ENCODE measurements around the gene MRPS25.

Gene MRPS25

DNA sequence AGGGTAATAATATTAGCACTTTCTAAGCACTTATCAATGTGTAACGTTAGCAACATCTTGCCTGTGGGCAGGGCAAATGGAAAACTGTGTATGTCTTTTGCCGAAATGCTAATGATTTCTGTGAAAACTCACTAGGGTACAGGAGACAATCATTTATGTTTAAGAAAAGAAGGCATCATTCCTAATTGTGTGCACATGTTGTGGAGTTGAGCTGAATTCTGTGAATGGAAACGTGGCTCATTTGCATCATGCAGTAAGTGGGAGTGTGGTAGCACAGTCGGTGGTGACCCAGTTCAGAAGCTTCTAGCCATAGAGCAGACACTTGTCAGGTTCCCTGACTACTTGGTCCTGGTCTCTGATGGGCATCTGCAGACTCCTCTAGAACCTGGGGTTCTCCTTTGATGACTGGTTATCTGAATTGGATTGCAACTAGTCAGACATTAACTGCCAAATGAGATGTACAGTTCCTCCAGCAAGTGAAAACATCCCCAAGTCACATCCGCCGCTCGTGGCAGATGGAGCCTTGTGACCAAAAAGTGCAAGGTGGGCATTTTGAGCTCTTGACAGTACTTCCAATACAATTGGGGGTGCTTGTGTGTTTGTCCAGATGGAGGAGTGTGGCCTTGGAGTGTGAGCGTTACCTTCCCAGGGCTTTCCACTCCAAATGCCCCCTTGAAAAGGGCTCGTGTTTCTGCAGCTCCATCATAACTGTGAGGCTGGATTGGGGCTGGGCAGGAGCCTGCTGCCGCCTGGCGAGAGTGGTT is 21.5 kb downstream of the MRPS25 start:
- ChIA-PET CTCF (interaction anchor here (0.6 to 0.9 kb wide), 2 partner anchors 55 to 117 kb away, joined by 3 read pairs; no protein-coding TSS in a partner anchor), POLR2A (no interaction called here)
- Histone ChIP-seq H3K36me3 (ENCODE audit: control insufficient read depth in 2 of 2, insufficient read depth in 1 of 2, low read length in 2 of 2) (peaks cover 11 to 96% of the 10 kb centered on the region in 2 experiments), H3K27ac (ENCODE audit: extremely low read depth, low read depth, low read length) (no peak overlapping the region), H3K4me3 (ENCODE audit: low read depth, low read length) (no peak overlapping the region), H3K4me1 (ENCODE audit: control insufficient read depth, insufficient read depth, low read length) (no peaks in the 10 kb centered on the region), H3K9me3 (ENCODE audit: control insufficient read depth, insufficient read depth, low read depth, low read length) (no peaks in the 10 kb centered on the region)
- TF ChIP-seq ZNF529 (tag by site-specific recombination; IDR thresholded peaks at IDR 0.05; ENCODE audit: insufficient replicate concordance): no peak
- no peak for TF ChIP-seq ZNF416 (tag by site-specific recombination; IDR thresholded peaks at IDR 0.05)
- TF ChIP-seq ZNF549 (tag by site-specific recombination; IDR thresholded peaks at IDR 0.05): no peak
- no peak for TF ChIP-seq ZNF146 (tag by site-specific recombination; IDR thresholded peaks at IDR 0.05)

- Histone ChIP-seq H3K4me1 (ENCODE audit: control insufficient read depth, insufficient read depth, low read length) (no peaks in the 10 kb centered on the region), H3K4me3 (ENCODE audit: low read depth, low read length) (no peak overlapping the region), H3K27ac (ENCODE audit: extremely low read depth, low read depth, low read length) (no peak overlapping the region), H3K36me3 (ENCODE audit: control insufficient read depth in 2 of 2, insufficient read depth in 1 of 2, low read length in 2 of 2) (peaks cover 11 to 96% of the 10 kb centered on the region in 2 experiments), H3K9me3 (ENCODE audit: control insufficient read depth, insufficient read depth, low read depth, low read length) (no peaks in the 10 kb centered on the region)
- TF ChIP-seq ZNF133 (tag by site-specific recombination; IDR thresholded peaks at IDR 0.05): no peak
- no peak for TF ChIP-seq ZNF302 (tag by site-specific recombination; IDR thresholded peaks at IDR 0.05; ENCODE audit: low read depth)
- no peak for TF ChIP-seq ZNF558 (tag by site-specific recombination; IDR thresholded peaks at IDR 0.05)
- no peak for TF ChIP-seq ZNF596 (tag by site-specific recombination; IDR thresholded peaks at IDR 0.05)
- no peak for TF ChIP-seq ZNF645 (tag by site-specific recombination; IDR thresholded peaks at IDR 0.05)
- CTCF ChIA-PET: interaction anchor here (0.9 kb wide), 1 partner anchor 116 kb away, joined by 3 read pairs; no protein-coding TSS in a partner anchor
- POLR2A ChIA-PET: no interaction called here
Observed at GRCh38 chr3:15042936-15043335, 22.2 kb downstream of the MRPS25 start.

- no peak for TF ChIP-seq ZFP69B (tag by site-specific recombination; IDR thresholded peaks at IDR 0.05)
- TF ChIP-seq, protein P1, sequence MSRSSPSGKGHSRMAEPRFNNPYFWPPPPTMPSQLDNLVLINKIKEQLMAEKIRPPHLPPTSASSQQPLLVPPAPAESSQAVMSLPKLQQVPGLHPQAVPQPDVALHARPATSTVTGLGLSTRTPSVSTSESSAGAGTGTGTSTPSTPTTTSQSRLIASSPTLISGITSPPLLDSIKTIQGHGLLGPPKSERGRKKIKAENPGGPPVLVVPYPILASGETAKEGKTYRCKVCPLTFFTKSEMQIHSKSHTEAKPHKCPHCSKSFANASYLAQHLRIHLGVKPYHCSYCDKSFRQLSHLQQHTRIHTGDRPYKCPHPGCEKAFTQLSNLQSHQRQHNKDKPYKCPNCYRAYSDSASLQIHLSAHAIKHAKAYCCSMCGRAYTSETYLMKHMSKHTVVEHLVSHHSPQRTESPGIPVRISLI (tag by site-specific recombination; IDR thresholded peaks at IDR 0.05): no peak
- TF ChIP-seq ZNF2 (tag by site-specific recombination; IDR thresholded peaks at IDR 0.05): no peak
- H3K4me1 ChIP-seq (ENCODE audit: control insufficient read depth, insufficient read depth, low read length): no peaks in the 10 kb centered on the region
- POLR2A ChIA-PET: no interaction called here
- H3K9me3 ChIP-seq (ENCODE audit: control insufficient read depth, insufficient read depth, low read depth, low read length): no peaks in the 10 kb centered on the region
- peaks cover 21 to 96% of the 10 kb centered on the region in 2 experiments for H3K36me3 ChIP-seq (ENCODE audit: control insufficient read depth in 2 of 2, insufficient read depth in 1 of 2, low read length in 2 of 2)
- H3K4me3 ChIP-seq (ENCODE audit: low read depth, low read length): no peak overlapping the region
- H3K27ac ChIP-seq (ENCODE audit: extremely low read depth, low read depth, low read length): no peak overlapping the region
- CTCF ChIA-PET: no interaction called here
Observed at GRCh38 chr3:15041950-15042349, 23.2 kb downstream of the MRPS25 start.

- CTCF ChIA-PET: no interaction called here
- no peak overlapping the region for H3K27ac ChIP-seq (ENCODE audit: extremely low read depth, low read depth, low read length)
- H3K4me1 ChIP-seq (ENCODE audit: control insufficient read depth, insufficient read depth, low read length): no peaks in the 10 kb centered on the region
- no peak overlapping the region for H3K4me3 ChIP-seq (ENCODE audit: low read depth, low read length)
- peaks cover 28 to 94% of the 10 kb centered on the region in 2 experiments for H3K36me3 ChIP-seq (ENCODE audit: control insufficient read depth in 2 of 2, insufficient read depth in 1 of 2, low read length in 2 of 2)
- TF ChIP-seq ZSCAN16 (tag by site-specific recombination; IDR thresholded peaks at IDR 0.05) (no peak), ZNF623 (tag by site-specific recombination; IDR thresholded peaks at IDR 0.05) (no peak), ZNF114 (tag by site-specific recombination; IDR thresholded peaks at IDR 0.05) (no peak), GLI4 (tag by site-specific recombination; IDR thresholded peaks at IDR 0.05) (no peak), ZNF112 (tag by site-specific recombination; IDR thresholded peaks at IDR 0.05) (no peak), ZNF768 (tag by site-specific recombination; IDR thresholded peaks at IDR 0.05) (no peak), OSR2 (tag by site-specific recombination; IDR thresholded peaks at IDR 0.05) (no peak), HOXD13 (CRISPR knock-in tag; IDR thresholded peaks at IDR 0.05; ENCODE audit: borderline replicate concordance) (no peak), ZNF626 (tag by site-specific recombination; IDR thresholded peaks at IDR 0.05) (no peak)
- no peaks in the 10 kb centered on the region for H3K9me3 ChIP-seq (ENCODE audit: control insufficient read depth, insufficient read depth, low read depth, low read length)
- POLR2A ChIA-PET: no interaction called here
Observed at GRCh38 chr3:15040844-15041243, 24.3 kb downstream of the MRPS25 start.

Data from HEK293 (cell line).